ENCODE data around the gene ZNF431.
"Not testable (repeated sequence)": the region's sequence is repeated elsewhere in the genome, so short reads cannot be mapped to it uniquely, and the experiment has no call there.

ZNF431 gene

DNA sequence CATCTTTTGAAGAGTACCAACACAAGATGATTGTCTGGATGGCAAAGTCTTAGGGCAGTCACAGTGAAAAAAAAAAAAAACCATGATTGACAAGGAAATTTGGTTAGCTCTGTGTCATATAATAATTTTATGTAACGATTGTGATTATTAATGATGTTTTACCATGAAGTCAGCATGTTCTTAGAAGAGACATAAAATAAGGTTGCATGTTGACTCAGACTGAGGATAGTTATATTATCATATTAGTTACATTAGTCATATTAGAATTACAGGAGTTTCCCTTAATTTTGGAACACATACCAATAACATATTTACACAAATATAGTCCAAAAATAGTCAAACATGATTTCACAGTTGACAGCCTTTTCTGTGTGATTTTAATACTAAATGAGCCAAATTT lies 5.7 kb downstream of the ZNF431 start:
- no peak for DNase-seq

DNA sequence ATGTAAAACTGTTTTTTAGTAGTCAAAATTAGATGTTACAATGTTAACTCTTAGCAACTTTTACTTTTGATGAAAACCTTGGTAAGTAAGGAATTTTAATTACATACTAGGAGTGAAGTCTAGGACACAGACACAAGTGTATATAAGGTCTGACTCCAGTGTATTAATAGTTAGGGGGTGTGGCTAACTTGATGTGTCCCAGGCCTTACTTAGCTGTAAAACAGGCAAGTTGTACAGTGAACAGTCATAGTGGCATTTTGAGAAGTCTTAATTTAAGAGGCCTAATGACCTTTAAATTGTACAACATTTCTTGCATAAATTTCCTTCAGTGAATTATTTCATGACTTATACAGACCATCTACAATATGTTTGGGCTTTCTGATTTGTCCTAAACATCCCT lies 6.8 kb downstream of the ZNF431 start:
- no peak for DNase-seq

- no peak for DNase-seq
These were observed 8.0 kb downstream of the ZNF431 start for GRCh38 chr19:21149877-21150276.

GRCh38 chr19:21151460-21151859 lies 9.6 kb downstream of the ZNF431 start:
- no peak for DNase-seq

GRCh38 chr19:21158523-21159135 lies 16.8 kb downstream of the ZNF431 start:
- DNase-seq: no peak

DNA sequence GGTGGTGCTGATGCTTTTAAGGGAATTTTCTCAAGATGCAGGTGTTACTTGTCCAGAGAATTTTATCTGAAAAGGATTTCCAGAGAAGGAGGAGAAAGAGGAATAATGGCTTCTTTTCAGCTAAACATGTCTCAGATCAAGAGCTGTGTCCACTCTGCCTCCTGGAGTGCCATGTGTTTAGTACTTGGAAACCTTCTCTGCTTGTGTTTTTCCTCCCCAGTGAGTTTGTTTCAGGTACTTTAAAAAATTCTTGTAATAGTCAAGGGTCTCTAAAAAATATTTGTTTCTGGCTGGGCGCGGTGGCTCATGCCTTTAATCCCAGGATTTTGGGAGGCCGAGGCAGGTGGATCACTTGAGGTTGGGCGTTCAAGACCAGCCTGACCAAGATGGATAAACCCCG lies 22.7 kb downstream of the ZNF431 start:
- DNase-seq: no peak

DNA sequence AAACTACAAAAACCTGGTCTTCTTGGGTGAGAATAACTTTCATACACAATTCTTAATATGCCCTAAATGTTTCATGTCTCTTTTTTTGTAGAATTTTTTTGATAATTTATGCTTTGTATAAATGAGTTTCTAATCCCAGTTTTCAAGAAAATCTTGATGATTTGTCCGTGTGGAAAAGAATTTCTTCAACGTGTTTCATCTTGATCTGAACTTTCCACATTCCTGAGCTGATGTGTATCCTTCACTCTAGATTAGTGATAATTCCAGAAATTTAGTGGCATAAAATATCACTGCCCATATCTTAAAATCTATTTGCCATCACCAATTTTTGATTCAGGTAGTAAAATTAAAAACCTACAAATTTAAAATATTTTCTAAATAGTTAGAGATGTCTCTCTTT lies 24.6 kb downstream of the ZNF431 start:
- DNase-seq: no peak

DNA sequence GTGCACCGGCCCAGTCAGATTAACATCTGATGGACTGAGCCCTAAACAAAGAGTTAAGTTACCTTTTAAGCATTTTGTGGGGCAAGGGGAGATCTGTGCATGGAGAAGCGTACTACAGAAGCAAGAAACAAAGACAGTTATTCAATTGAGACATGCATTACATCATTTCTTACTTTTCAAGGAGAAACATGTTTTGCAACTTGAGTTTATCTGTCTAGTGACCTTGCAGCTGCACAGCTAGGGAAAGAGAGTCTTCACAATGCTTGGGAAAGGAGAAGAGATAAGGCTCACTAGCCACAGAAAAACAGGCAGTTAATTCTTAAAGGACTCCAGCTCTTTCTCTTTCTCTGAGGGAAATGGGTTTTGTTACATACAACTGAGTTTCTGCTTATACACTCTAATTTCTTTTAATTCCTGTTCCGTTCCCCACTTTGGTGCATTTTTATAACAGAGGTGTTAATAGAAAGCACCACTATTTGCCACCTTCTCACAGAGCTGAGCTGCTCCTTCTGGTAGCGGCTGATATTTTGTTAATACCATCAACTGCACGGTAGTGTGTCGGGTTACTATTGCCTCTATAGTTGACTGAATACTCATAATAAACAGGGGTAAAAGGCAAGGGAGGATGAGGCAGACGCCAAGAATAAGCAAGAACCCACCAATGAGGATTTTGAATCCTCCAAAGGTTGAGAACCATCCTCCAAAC lies 55.9 kb downstream of the ZNF431 start:
- DNase-seq: no peak

DNA sequence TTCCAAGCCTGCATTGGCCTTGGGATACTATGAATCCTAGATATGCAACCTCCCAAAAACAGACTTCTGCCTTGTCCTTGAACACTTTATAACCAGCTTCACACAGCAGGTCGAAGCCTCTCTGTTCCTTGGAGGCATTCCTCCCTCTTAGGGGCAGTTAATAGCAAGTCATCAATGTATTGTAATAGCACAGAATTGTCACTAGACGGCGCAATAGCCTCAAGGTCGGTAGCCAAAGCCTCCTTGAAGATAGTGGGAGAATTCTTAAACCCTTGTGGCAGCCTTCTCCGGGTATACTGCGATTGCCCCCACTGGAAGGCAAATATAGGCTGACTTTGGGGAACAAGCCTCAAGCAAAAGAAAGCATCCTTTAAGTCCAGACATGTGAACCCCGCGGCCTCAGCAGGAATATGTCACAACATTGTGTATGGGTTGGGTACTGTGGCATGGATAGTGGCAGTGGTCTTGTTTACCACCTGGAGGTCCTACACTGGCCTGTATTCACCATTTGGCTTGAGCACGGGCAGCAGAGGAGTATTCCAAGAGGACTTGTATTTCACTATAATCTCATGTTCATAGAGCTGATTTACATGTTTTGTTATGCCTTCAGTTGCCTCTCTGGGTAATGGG lies 61.1 kb downstream of the ZNF431 start:
- peak; percentile 36 for DNase-seq

DNA sequence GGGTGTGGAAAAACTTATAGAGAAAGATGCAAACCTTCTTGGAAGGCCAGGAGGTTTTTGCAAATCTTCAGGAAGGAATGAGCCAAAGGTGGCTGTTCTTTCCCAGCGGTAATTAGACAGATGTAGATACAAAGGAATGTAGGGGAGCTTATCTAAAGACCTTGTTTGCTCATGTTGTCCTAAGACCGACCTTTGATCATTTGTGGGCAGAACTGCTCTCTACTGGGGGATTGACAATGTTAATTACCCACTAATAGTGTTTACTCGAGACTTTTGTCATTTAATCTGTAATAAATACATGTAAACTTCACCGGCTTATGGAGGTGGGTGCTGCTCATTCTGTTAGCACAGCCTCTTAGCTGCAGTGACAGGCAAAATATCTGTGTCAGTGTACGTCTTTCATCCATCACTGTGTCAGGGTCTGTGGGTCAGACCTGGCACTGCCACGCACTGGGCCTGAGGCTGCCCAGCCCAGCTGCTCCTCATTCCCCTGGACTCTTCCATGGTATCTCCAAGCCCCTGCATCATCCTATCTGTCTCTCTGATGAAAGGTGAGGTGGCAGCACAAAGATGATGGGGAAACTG lies 68.3 kb downstream of the ZNF431 start:
- no peak for DNase-seq

GRCh38 chr19:21221693-21222092 lies 79.9 kb downstream of the ZNF431 start:
- DNase-seq: no peak

DNA sequence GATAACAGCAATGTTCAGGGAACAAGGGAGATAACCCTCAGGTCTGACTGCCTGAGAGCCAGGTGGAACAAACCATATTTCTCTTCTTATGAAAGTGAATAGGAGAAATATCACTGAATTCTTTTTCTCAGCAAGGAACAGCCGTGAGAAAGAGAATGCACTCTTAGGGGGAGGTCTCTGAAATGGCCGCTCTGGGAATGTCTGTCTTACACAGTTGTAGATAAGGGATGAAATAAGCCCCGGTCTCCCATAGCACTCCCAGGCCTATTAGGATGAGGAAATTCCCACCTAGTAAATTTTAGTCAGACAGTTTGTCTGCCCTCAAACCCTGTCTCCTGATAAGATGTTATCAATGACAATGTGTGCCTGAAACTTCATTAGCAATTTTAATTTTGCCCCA lies 88.1 kb downstream of the ZNF431 start:
- DNase-seq: not testable (repeated sequence)

DNA sequence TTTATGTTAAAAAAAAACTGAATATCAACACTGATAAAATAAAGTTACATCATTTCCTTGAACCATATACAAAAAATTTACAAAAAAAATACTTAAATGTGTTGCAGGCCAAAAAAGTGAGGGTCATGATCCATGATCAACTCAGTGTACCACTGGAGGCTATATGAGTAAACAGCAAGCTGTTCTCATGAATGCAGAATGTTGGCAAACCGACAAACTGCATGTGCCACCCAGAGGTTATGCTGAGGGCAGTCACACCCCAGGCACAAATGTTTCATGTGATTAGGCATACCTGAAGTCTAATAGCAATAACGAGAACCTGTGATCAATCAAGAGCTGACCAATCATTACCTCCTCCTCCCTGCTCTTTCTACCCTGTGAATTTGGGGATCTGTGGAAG lies 91.9 kb downstream of the ZNF431 start:
- DNase-seq: no peak

DNA sequence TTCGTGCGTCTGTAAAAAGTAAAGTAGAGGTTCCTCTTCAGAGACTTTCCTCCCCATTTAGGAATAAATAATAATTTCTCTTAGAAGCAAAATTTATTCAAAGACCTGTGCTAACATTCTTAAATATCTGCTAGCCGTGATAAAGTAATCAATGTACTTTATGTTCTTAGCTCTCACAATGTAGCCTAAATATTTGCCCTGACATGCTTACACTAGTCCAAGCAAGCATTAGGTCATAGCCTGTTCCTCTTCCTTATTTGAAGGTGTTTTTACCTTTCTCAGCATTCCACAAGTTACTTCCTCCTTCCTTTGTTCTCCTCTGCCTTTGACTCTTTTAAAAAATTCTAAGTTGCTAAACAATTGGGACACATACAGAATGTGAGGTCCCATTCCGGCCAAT lies 94.9 kb downstream of the ZNF431 start:
- not testable (repeated sequence) for DNase-seq

GRCh38 chr19:21238670-21239069 lies 96.8 kb downstream of the ZNF431 start:
- DNase-seq: no peak

All from activated CD4-positive, alpha-beta T cell treated with anti-CD3 and anti-CD28 coated beads for 48 hours (primary cell).